ENCODE measurements around the gene EPHA4.
"Not testable (repeated sequence)": the region's sequence is repeated elsewhere in the genome, so short reads cannot be mapped to it uniquely, and the experiment has no call there.

Gene EPHA4

DNA sequence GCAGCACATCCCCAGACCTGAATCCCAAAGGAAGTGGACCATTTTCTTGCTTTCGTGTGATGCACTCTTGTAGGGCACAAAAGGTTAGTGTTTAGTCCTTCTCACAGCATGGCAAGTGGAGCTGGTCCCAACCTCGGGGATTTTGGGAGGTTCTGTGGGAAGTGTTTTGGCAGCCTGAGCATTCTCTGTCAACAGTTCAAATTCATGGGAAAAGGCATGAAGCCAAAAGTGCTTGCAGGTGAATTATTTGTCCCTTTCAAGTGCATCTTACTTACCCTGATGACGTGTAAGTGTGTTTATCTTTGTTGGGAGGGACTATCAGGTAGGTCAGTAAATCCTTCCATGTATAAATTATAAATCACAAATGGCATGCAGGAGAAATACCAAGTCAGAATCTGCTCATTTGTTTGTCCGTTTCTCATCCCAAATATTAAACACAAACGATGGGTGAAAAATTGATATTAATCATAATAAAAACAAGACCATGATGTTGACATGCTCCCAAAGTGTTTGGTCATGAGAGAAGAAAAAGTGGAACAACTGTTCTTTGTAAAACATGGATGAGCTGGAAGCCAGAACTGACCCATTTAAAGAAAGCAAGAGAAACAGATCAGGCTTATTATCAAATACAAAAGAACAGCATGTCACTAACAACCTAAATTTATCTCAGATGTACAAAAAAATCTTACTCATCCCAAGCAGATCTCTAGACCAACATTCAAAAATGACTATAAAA lies 57.6 kb downstream of the EPHA4 start:
- no peak overlapping the region for H3K4me3 ChIP-seq
- H3K27ac ChIP-seq: no peak overlapping the region

- Histone ChIP-seq H3K4me3 (no peak overlapping the region), H3K27ac (no peak overlapping the region)
Observed at GRCh38 chr2:221513232-221513631, 58.9 kb downstream of the EPHA4 start.

- not testable (repeated sequence) for H3K4me3 ChIP-seq, H3K27ac ChIP-seq
Observed at GRCh38 chr2:221511325-221511724, 60.8 kb downstream of the EPHA4 start.

- Histone ChIP-seq H3K4me3 (no peak overlapping the region), H3K27ac (no peak overlapping the region)
Observed at GRCh38 chr2:221506469-221506868, 65.6 kb downstream of the EPHA4 start.

DNA sequence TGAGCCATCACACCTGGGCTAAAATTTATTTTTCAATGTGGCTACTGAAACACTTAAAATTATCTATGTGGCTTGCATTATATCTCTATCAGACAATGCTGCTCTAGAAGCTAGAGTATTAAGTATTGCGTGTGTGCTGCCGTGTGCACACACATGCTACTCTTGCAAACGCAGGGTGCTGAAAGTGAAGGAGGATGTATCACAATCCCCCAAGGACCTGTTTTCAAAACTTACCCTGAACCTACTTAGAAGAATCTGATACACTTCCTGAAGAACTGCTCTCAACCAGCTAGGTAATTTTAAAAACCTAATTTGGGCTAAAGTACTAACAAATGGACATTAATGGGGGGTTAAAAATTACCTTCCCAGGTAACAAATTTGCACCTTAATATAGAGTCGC lies 66.5 kb downstream of the EPHA4 start:
- H3K27ac ChIP-seq: no peak overlapping the region
- H3K4me3 ChIP-seq: no peak overlapping the region

GRCh38 chr2:221504905-221505304 lies 67.2 kb downstream of the EPHA4 start:
- Histone ChIP-seq H3K27ac (no peak overlapping the region), H3K4me3 (no peak overlapping the region)

DNA sequence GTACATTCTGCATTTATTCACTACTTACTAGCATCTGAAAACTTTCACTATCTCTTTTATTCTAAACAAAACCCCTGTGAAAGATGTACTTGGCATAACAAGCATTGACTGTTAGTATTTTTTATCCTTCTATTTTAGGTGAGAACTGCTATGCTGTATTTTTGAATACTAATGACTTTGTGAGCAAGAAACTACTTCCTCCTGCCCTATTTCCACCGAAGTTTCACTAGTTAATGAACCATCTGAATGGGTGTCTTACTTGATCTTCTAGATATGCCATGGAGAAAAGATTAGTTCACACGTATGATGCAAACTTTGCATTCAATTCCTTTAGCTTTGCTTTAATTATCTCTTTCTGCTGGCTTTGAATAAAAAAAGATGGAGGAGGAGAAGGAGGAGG lies 68.1 kb downstream of the EPHA4 start:
- Histone ChIP-seq H3K27ac (no peak overlapping the region), H3K4me3 (no peak overlapping the region)

GRCh38 chr2:221502270-221503010 lies 69.7 kb downstream of the EPHA4 start:
- no peak overlapping the region for H3K4me3 ChIP-seq

DNA sequence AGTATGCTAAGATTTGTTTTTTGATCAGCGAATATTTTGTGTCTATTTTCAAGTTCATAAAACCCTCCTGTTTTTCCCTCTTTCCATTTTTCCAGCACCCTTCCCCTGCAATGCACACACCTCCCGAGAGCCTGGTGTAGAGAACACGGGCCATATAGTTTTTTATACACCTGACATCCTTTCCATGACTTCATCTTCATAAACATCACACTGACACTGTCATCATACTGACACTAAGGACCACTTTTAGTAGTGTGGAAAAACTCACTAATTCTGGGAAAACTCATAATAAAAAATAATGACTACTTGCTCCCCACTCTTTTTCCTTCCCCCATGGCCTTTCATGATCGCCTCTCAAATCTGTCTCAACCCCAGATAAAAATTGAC lies 70.2 kb downstream of the EPHA4 start:
- no peak overlapping the region for H3K27ac ChIP-seq
- H3K4me3 ChIP-seq: no peak overlapping the region

More at GRCh38 chr2:221502270-221503010, 69.7 kb downstream of the EPHA4 start:
- no peak overlapping the region for H3K27ac ChIP-seq

- no peak overlapping the region for H3K27ac ChIP-seq
- H3K4me3 ChIP-seq: no peak overlapping the region
Observed at GRCh38 chr2:221501210-221501882, 70.8 kb downstream of the EPHA4 start.

GRCh38 chr2:221500501-221501209 lies 71.4 kb downstream of the EPHA4 start:
- Histone ChIP-seq H3K4me3 (no peak overlapping the region), H3K27ac (no peak overlapping the region)

GRCh38 chr2:221495731-221496130 lies 76.4 kb downstream of the EPHA4 start:
- Histone ChIP-seq H3K27ac (no peak overlapping the region), H3K4me3 (no peak overlapping the region)

DNA sequence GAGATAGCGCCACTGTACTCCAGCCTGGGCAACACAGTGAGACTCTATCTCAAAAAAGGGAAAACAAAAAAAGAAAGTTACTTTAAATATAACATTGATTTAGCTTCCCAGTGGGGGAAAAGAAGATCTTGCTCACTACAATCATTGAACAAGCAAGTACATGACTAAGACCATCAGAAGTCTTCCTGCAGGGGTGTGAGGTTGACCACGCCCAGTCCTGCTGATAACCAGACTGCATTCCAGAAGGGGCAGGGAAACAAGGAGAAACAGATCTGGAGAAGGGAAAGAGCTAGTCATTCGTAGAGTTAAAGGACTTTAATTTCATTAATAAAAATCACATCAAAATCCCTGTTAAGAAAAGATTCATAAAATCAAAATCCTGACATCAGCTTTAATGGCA lies 77.5 kb downstream of the EPHA4 start:
- Histone ChIP-seq H3K4me3 (no peak overlapping the region), H3K27ac (no peak overlapping the region)

DNA sequence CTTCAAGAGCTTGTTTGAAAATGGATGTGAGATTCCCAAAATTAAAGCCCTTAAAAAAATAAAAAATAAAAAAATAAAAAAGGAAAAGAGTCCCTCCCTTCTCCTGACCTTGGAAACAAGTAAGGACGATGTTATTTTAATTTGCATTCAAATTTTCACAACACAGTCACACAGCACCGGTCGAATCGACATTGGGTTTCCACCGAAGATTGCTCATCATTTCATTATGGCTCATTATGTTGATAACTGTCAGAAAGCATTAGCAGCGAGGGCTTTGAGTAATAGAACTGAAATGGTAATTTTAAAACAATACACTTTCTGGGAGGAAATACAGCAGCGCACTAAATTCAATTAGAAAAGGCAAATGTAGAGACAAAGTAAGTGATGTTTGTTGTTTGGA lies 78.7 kb downstream of the EPHA4 start:
- H3K4me3 ChIP-seq: no peak overlapping the region
- no peak overlapping the region for H3K27ac ChIP-seq

GRCh38 chr2:221492636-221493035 lies 79.5 kb downstream of the EPHA4 start:
- H3K27ac ChIP-seq: no peak overlapping the region

GRCh38 chr2:221490506-221491060 lies 81.5 kb downstream of the EPHA4 start:
- no peak overlapping the region for H3K4me3 ChIP-seq
- H3K27ac ChIP-seq: no peak overlapping the region

More at GRCh38 chr2:221492636-221493035, 79.5 kb downstream of the EPHA4 start:
- H3K4me3 ChIP-seq: no peak overlapping the region

- Histone ChIP-seq H3K4me3 (no peak overlapping the region), H3K27ac (no peak overlapping the region)
Observed at GRCh38 chr2:221488136-221488807, 83.8 kb downstream of the EPHA4 start.

GRCh38 chr2:221486106-221486505 lies 86.0 kb downstream of the EPHA4 start:
- Histone ChIP-seq H3K27ac (no peak overlapping the region), H3K4me3 (no peak overlapping the region)

DNA sequence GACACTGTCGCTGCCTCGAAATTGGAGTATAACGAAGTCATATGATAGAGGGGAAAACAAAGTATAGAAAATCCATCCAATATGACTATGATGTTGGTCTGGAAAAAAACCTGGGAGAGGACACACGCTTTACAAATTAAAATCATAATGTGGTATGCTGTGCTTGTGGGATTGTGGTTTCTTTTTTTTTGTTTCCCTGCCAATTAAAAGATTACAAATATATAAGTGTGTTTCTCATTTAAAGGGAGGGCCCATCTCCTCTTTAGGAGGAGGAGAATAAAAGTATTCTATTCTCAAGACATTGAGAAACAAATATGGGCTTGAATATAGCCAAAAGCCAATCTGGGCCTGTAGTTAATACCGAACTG lies 86.6 kb downstream of the EPHA4 start:
- H3K4me3 ChIP-seq: no peak overlapping the region
- H3K27ac ChIP-seq: peak overlapping the region in 1 of 21 experiments; percentile 25
